Measurements from ENCODE around the gene FBXO11. TPM values are rescaled to one million over a fixed set of nuclear protein-coding genes. Genes with fewer than 3 reads are reported as not detected.

The FBXO11 gene
- polyA plus RNA-seq, 1 donor (not counting 4 experiments of a cell fraction or from before 2014, with no cell fraction given) = 45.5 TPM

GRCh38 chr2:47803770-47804169 lies 102.5 kb downstream of the FBXO11 start:
- no peaks in the 10 kb centered on the region for H3K9me1 ChIP-seq (ENCODE audit: control insufficient read depth, extremely low read depth, insufficient read depth, low read length)
- no peaks in the 10 kb centered on the region for H4K20me1 ChIP-seq (ENCODE audit: control insufficient read depth, extremely low read depth, insufficient read depth, low read length)
- no peaks in the 10 kb centered on the region for H3K9me3 ChIP-seq (ENCODE audit: control insufficient read depth, low read depth, low read length)
- no peaks in the 10 kb centered on the region for H3K27me3 ChIP-seq (ENCODE audit: control insufficient read depth, extremely low read depth, insufficient read depth, low read length)
- no peak overlapping the region for H3K4me2 ChIP-seq (ENCODE audit: control insufficient read depth, extremely low read depth, insufficient read depth, low read depth, low read length)
- no peaks in the 10 kb centered on the region for H3K4me1 ChIP-seq (ENCODE audit: control insufficient read depth, extremely low read depth, insufficient read depth, low read length)
- H3K27ac ChIP-seq (ENCODE audit: control insufficient read depth, insufficient read depth, low read length) = no peak overlapping the region
- peaks cover 18 to 50% of the 10 kb centered on the region in 2 experiments for H3K36me3 ChIP-seq (ENCODE audit: control insufficient read depth in 2 of 2, extremely low read depth in 1 of 2, insufficient read depth in 2 of 2, low read length in 2 of 2)
- H3K4me3 ChIP-seq (ENCODE audit: control insufficient read depth in 2 of 3, extremely low read depth in 1 of 3, insufficient read depth in 2 of 3, low read depth in 1 of 3, low read length in 3 of 3) = no peak overlapping the region
- no peak overlapping the region for H3K9ac ChIP-seq (ENCODE audit: control insufficient read depth, extremely low read depth, insufficient read depth, low read length)
- no peak for FAIRE-seq
- H2AFZ ChIP-seq (ENCODE audit: control insufficient read depth, low read length) = no peak overlapping the region
- H3K79me2 ChIP-seq (ENCODE audit: control insufficient read depth, insufficient read depth, low read length) = no peaks in the 10 kb centered on the region
- dilution Hi-C loops (cut with MboI; ENCODE audit: extremely low pct_ligation_motif_present, low sequenced_read_pairs) = no loop called here
- DNase-seq (ENCODE audit: low read depth, low spot score) = no peak
- TF ChIP-seq CTCF (optimal IDR thresholded peaks at IDR 0.05 in 1 of 3, IDR thresholded peaks at IDR 0.05 in 1 of 3, conservative IDR thresholded peaks at IDR 0.05 in 1 of 3; ENCODE audit: extremely low read depth in 1 of 3, insufficient read depth in 2 of 3, low read length in 3 of 3) = no peak
- TF ChIP-seq EZH2 (IDR thresholded peaks at IDR 0.05; ENCODE audit: low read length) = no peak

GRCh38 chr2:47803363-47803762 lies 102.9 kb downstream of the FBXO11 start:
- no peaks in the 10 kb centered on the region for H4K20me1 ChIP-seq (ENCODE audit: control insufficient read depth, extremely low read depth, insufficient read depth, low read length)
- no peak for DNase-seq (ENCODE audit: low read depth, low spot score)
- H3K27me3 ChIP-seq (ENCODE audit: control insufficient read depth, extremely low read depth, insufficient read depth, low read length) = no peaks in the 10 kb centered on the region
- no peaks in the 10 kb centered on the region for H3K4me1 ChIP-seq (ENCODE audit: control insufficient read depth, extremely low read depth, insufficient read depth, low read length)
- TF ChIP-seq CTCF (optimal IDR thresholded peaks at IDR 0.05 in 1 of 3, IDR thresholded peaks at IDR 0.05 in 1 of 3, conservative IDR thresholded peaks at IDR 0.05 in 1 of 3; ENCODE audit: extremely low read depth in 1 of 3, insufficient read depth in 2 of 3, low read length in 3 of 3) (no peak), EZH2 (IDR thresholded peaks at IDR 0.05; ENCODE audit: low read length) (no peak)
- no peak overlapping the region for H3K27ac ChIP-seq (ENCODE audit: control insufficient read depth, insufficient read depth, low read length)
- FAIRE-seq = no peak
- H3K9ac ChIP-seq (ENCODE audit: control insufficient read depth, extremely low read depth, insufficient read depth, low read length) = no peak overlapping the region
- H3K36me3 ChIP-seq (ENCODE audit: control insufficient read depth in 2 of 2, extremely low read depth in 1 of 2, insufficient read depth in 2 of 2, low read length in 2 of 2) = peaks cover 18 to 46% of the 10 kb centered on the region in 2 experiments
- H3K9me3 ChIP-seq (ENCODE audit: control insufficient read depth, low read depth, low read length) = no peaks in the 10 kb centered on the region
- H3K79me2 ChIP-seq (ENCODE audit: control insufficient read depth, insufficient read depth, low read length) = no peaks in the 10 kb centered on the region
- H3K9me1 ChIP-seq (ENCODE audit: control insufficient read depth, extremely low read depth, insufficient read depth, low read length) = no peaks in the 10 kb centered on the region
- no peak overlapping the region for H3K4me2 ChIP-seq (ENCODE audit: control insufficient read depth, extremely low read depth, insufficient read depth, low read depth, low read length)
- H2AFZ ChIP-seq (ENCODE audit: control insufficient read depth, low read length) = no peak overlapping the region
- no peak overlapping the region for H3K4me3 ChIP-seq (ENCODE audit: control insufficient read depth in 2 of 3, extremely low read depth in 1 of 3, insufficient read depth in 2 of 3, low read depth in 1 of 3, low read length in 3 of 3)
- dilution Hi-C loops (cut with MboI; ENCODE audit: extremely low pct_ligation_motif_present, low sequenced_read_pairs) = no loop called here
